DND-41 (cell line): Measurements from ENCODE around the gene FUT1.

Experiments used
- EZH2 ChIP-seq: IDR thresholded peaks from 3 replicates; pipeline ENCODE4 v1.6.1; 2012; ENCODE audit warnings: borderline replicate concordance, low read depth, mild to moderate bottlenecking, moderate library complexity, low read length, inconsistent platforms; ENCODE audit not compliant: severe bottlenecking
- TF ChIP-seq, protein P1 (sequence below): IDR thresholded peaks from 2 replicates; pipeline ENCODE4 v1.5.1; 2012; ENCODE audit warnings: borderline replicate concordance, low read length, moderate library complexity, mild to moderate bottlenecking; ENCODE audit not compliant: poor library complexity, severe bottlenecking; ENCODE audit errors: extremely low read depth

DNA sequence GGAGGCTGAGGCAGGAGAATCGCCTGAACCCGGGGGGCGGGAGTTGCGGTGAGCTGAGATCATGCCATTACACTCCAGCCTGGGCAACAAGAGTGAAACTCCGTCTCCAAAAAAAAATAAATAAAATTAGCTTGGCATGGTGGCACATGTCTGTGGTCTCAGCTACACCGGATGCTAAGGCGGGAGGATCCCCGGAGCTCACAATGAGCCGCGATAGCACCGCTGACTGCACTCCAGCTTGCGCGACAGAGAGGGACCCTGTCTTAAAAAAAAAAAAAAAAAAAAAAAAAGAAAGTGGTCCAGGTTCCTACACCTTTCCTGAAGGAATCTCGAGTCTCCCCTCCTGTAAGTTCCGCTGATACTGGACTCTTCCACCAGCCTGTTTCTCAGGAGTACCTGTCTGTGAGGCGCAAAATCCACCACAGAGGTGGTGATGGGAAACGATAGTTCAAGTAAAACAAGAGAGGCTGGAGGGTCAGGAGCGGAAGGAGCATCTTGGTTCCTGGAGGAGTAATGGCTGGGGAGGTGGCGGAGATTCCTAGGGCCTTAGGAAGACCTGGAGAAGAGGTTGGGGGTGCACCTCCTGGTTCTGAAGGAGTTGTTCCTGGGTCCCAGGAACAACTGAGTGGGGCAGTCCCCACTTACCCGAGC lies 471 bp downstream of the FUT1 start:
- TF ChIP-seq, protein P1, sequence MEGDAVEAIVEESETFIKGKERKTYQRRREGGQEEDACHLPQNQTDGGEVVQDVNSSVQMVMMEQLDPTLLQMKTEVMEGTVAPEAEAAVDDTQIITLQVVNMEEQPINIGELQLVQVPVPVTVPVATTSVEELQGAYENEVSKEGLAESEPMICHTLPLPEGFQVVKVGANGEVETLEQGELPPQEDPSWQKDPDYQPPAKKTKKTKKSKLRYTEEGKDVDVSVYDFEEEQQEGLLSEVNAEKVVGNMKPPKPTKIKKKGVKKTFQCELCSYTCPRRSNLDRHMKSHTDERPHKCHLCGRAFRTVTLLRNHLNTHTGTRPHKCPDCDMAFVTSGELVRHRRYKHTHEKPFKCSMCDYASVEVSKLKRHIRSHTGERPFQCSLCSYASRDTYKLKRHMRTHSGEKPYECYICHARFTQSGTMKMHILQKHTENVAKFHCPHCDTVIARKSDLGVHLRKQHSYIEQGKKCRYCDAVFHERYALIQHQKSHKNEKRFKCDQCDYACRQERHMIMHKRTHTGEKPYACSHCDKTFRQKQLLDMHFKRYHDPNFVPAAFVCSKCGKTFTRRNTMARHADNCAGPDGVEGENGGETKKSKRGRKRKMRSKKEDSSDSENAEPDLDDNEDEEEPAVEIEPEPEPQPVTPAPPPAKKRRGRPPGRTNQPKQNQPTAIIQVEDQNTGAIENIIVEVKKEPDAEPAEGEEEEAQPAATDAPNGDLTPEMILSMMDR: no peak
- no peak for TF ChIP-seq EZH2
